AG09309 (cell line): ENCODE measurements around the gene SLC52A3.

ENCODE experiments used
- DNase-seq: peaks from one replicate; pipeline ENCODE4 v3.0.0-alpha.2; 2010; ENCODE audit warnings: low read depth
- H3K4me3 ChIP-seq: 2 replicates; pipeline ENCODE4 v1.5.1; 2011; ENCODE audit warnings: mild to moderate bottlenecking, low read depth, low read length, moderate library complexity; ENCODE audit not compliant: control insufficient read depth
- CTCF ChIP-seq: IDR thresholded peaks from 2 replicates; pipeline ENCODE4 v1.5.1; 2011; ENCODE audit warnings: mild to moderate bottlenecking, low read depth, low read length, inconsistent platforms; ENCODE audit not compliant: insufficient read depth, control insufficient read depth; ENCODE audit errors: missing control alignments

Gene SLC52A3

GRCh38 chr20:722822-723644 lies 45.3 kb downstream of the SLC52A3 start:
- no peak overlapping the region for H3K4me3 ChIP-seq
- TF ChIP-seq CTCF: no peak
- no peak for DNase-seq

GRCh38 chr20:721876-722275 lies 46.4 kb downstream of the SLC52A3 start:
- no peak for DNase-seq
- no peak for TF ChIP-seq CTCF

GRCh38 chr20:719816-720215 lies 48.5 kb downstream of the SLC52A3 start:
- DNase-seq: no peak
- no peak for TF ChIP-seq CTCF
- no peak overlapping the region for H3K4me3 ChIP-seq

More at GRCh38 chr20:721876-722275, 46.4 kb downstream of the SLC52A3 start:
- H3K4me3 ChIP-seq: no peak overlapping the region

GRCh38 chr20:719068-719467 lies 49.2 kb downstream of the SLC52A3 start:
- no peak for TF ChIP-seq CTCF
- DNase-seq: no peak
- no peak overlapping the region for H3K4me3 ChIP-seq

- TF ChIP-seq CTCF: no peak
- H3K4me3 ChIP-seq: no peak overlapping the region
- DNase-seq: no peak
These were observed 50.5 kb downstream of the SLC52A3 start for GRCh38 chr20:717832-718231.

- DNase-seq: no peak
- no peak overlapping the region for H3K4me3 ChIP-seq
- no peak for TF ChIP-seq CTCF
These were observed 51.0 kb downstream of the SLC52A3 start for GRCh38 chr20:717271-717670.
